H9 (cell line): Measurements from ENCODE around the gene KAT2B. TPM values are rescaled to one million over a fixed set of nuclear protein-coding genes. Genes with fewer than 3 reads are reported as not detected.

ENCODE experiments used
- DNase-seq: peaks from one replicate; pipeline ENCODE4 v3.0.0-alpha.2; 2017
- H2AFZ ChIP-seq: one replicate; pipeline ENCODE4 v1.6.1; 2013; ENCODE audit warnings: mild to moderate bottlenecking, low read length, control low read depth, moderate library complexity
- H2AK5ac ChIP-seq: 2 replicates; pipeline ENCODE4 v1.6.1; 2013; ENCODE audit warnings: low read length, control low read depth, mixed read lengths; ENCODE audit not compliant: insufficient read length
- H2BK120ac ChIP-seq: one replicate; pipeline ENCODE4 v1.6.1; 2013; ENCODE audit warnings: low read depth, mild to moderate bottlenecking, low read length, control low read depth, inconsistent platforms; ENCODE audit not compliant: poor library complexity, severe bottlenecking
- H2BK12ac ChIP-seq: 2 replicates; pipeline ENCODE4 v1.6.1; 2013; ENCODE audit warnings: low read length, control low read depth, mixed read lengths, low read depth; ENCODE audit not compliant: insufficient read length
- H2BK15ac ChIP-seq: 2 replicates; pipeline ENCODE4 v1.6.1; 2013; ENCODE audit warnings: low read depth, low read length, control low read depth
- H2BK20ac ChIP-seq: one replicate; pipeline ENCODE4 v1.6.1; 2013; ENCODE audit warnings: low read depth, mild to moderate bottlenecking, low read length, control low read depth, inconsistent platforms; ENCODE audit not compliant: poor library complexity, severe bottlenecking
- H2BK5ac ChIP-seq: 2 replicates; pipeline ENCODE4 v1.6.1; 2013; ENCODE audit warnings: low read length, control low read depth, mixed read lengths; ENCODE audit not compliant: insufficient read length
- H3K14ac ChIP-seq: 2 replicates; pipeline ENCODE4 v1.6.1; 2013; ENCODE audit warnings: low read length, control low read depth; ENCODE audit not compliant: insufficient read depth
- H3K18ac ChIP-seq: 2 replicates; pipeline ENCODE4 v1.6.1; 2013; ENCODE audit warnings: low read depth, mild to moderate bottlenecking, mixed read lengths, low read length, control low read depth; ENCODE audit not compliant: insufficient read length
- H3K23ac ChIP-seq: 2 replicates; pipeline ENCODE4 v1.6.1; 2013; ENCODE audit warnings: low read length, control low read depth, mixed read lengths, low read depth; ENCODE audit not compliant: insufficient read length
- H3K23me2 ChIP-seq: 2 replicates; pipeline ENCODE4 v1.6.1; 2013; ENCODE audit warnings: low read depth, mild to moderate bottlenecking, mixed read lengths, low read length, control low read depth; ENCODE audit not compliant: insufficient read length, poor library complexity, severe bottlenecking
- H3K27ac ChIP-seq: 2 replicates; pipeline ENCODE4 v1.5.1; 2013; ENCODE audit warnings: low read length, control low read depth, mixed read lengths, low read depth; ENCODE audit not compliant: insufficient read length
- H3K27me3 ChIP-seq: 2 replicates; pipeline ENCODE4 v1.6.1; 2013; ENCODE audit warnings: low read length, control low read depth, inconsistent platforms; ENCODE audit not compliant: insufficient read depth
- H3K4ac ChIP-seq: 2 replicates; pipeline ENCODE4 v1.6.1; 2013; ENCODE audit warnings: low read depth, mild to moderate bottlenecking, control low read depth, inconsistent platforms, low read length, moderate library complexity
- H3K4me1 ChIP-seq: 2 replicates; pipeline ENCODE4 v1.6.1; 2013; ENCODE audit warnings: low read length, control low read depth, inconsistent platforms; ENCODE audit not compliant: insufficient read depth
- H3K4me2 ChIP-seq: 2 replicates; pipeline ENCODE4 v1.6.1; 2013; ENCODE audit warnings: low read length, control low read depth, mixed read lengths; ENCODE audit not compliant: insufficient read length, insufficient read depth
- H3K56ac ChIP-seq: 2 replicates; pipeline ENCODE4 v1.6.1; 2013; ENCODE audit warnings: low read depth, mild to moderate bottlenecking, mixed read lengths, low read length, control low read depth; ENCODE audit not compliant: insufficient read length
- H3K79me1 ChIP-seq: 2 replicates; pipeline ENCODE4 v1.6.1; 2013; ENCODE audit warnings: low read depth, mild to moderate bottlenecking, moderate library complexity, low read length, control low read depth, inconsistent platforms; ENCODE audit not compliant: insufficient read depth, poor library complexity, severe bottlenecking
- H3K79me2 ChIP-seq: 2 replicates; pipeline ENCODE4 v1.6.1; 2013; ENCODE audit warnings: low read length, control low read depth, inconsistent platforms; ENCODE audit not compliant: insufficient read depth
- H3K9ac ChIP-seq: 2 replicates; pipeline ENCODE4 v1.6.1; 2013; ENCODE audit warnings: low read length, control low read depth, mixed read lengths; ENCODE audit not compliant: insufficient read length; ENCODE audit errors: extremely low read depth
- H3K9me3 ChIP-seq: one replicate; pipeline ENCODE4 v1.6.1; 2013; ENCODE audit warnings: low read depth, low read length, inconsistent platforms; ENCODE audit not compliant: control insufficient read depth
- H3T11ph ChIP-seq: one replicate; pipeline ENCODE4 v1.6.1; 2013; ENCODE audit warnings: mild to moderate bottlenecking, low read length, control low read depth, inconsistent platforms
- H4K20me1 ChIP-seq: one replicate; pipeline ENCODE4 v1.6.1; 2013; ENCODE audit not compliant: control insufficient read depth, insufficient read length, insufficient read depth
- H4K5ac ChIP-seq: 2 replicates; pipeline ENCODE4 v1.6.1; 2013; ENCODE audit warnings: low read depth, mild to moderate bottlenecking, mixed read lengths, low read length, control low read depth; ENCODE audit not compliant: insufficient read length
- H4K8ac ChIP-seq: replicated peaks from 2 replicates; pipeline ENCODE4 v1.6.1; 2013; ENCODE audit warnings: low read length, control low read depth, mixed read lengths, low read depth; ENCODE audit not compliant: insufficient read length
- H4K91ac ChIP-seq: 2 replicates; pipeline ENCODE4 v1.6.1; 2013; ENCODE audit warnings: low read depth, mild to moderate bottlenecking, moderate library complexity, mixed read lengths, low read length, control low read depth; ENCODE audit not compliant: insufficient read length
- H3K27ac Mint-ChIP-seq, 3 experiments: 2 replicates in 2 of 3; 3 replicates in 1 of 3; pipeline ENCODE4 v1.8.0; 2020 to 2021; ENCODE audit warnings: mixed read lengths in 3 of 3, mild to moderate bottlenecking in 1 of 3, moderate library complexity in 1 of 3
- H3K27me3 Mint-ChIP-seq: 2 replicates; pipeline ENCODE4 v1.8.0; 2021; ENCODE audit warnings: low read depth, mild to moderate bottlenecking, moderate library complexity, mixed read lengths
- H3K36me3 Mint-ChIP-seq, 3 experiments: 2 replicates in 2 of 3; 3 replicates in 1 of 3; pipeline ENCODE4 v1.8.0; 2020 to 2021; ENCODE audit warnings: low read depth in 3 of 3, mixed read lengths in 3 of 3; ENCODE audit not compliant: insufficient read depth in 1 of 3
- H3K4me1 Mint-ChIP-seq, 2 experiments: 2 replicates each; pipeline ENCODE4 v1.8.0; 2020; ENCODE audit warnings: mixed read lengths in 2 of 2
- H3K4me3 Mint-ChIP-seq, 2 experiments: 2 replicates in 1 of 2; 3 replicates in 1 of 2; pipeline ENCODE4 v1.8.0; 2020 to 2021; ENCODE audit warnings: mild to moderate bottlenecking in 2 of 2, mixed read lengths in 2 of 2, moderate library complexity in 1 of 2
- H3K9me3 Mint-ChIP-seq, 2 experiments: 2 replicates in 1 of 2; 3 replicates in 1 of 2; pipeline ENCODE4 v1.8.0; 2020; ENCODE audit warnings: mild to moderate bottlenecking in 2 of 2, mixed read lengths in 2 of 2, moderate library complexity in 1 of 2
- CTCF ChIP-seq: fragments of 200-600 bp; sonication (generic); conservative IDR thresholded peaks from 3 replicates; pipeline ENCODE4 v1.8.0; 2021; ENCODE audit warnings: antibody characterized with exemption, mild to moderate bottlenecking
- WGBS: extraction: QIAGEN DNeasy Blood & Tissue Kit; methylation state at CpG from one replicate; pipeline ENCODE4 v1.1.7; 2013; ENCODE audit warnings: missing lambda C conversion rate, low lambda C conversion rate, mixed read lengths; ENCODE audit not compliant: insufficient read length; ENCODE audit errors: extremely low coverage; 5-methylcytosine and 5-hydroxymethylcytosine counted together
- total RNA-seq: library from RNA; stranded (reverse); gene quantifications from 2 replicates; pipeline ENCODE4 v1.2.1, GENCODE V29; 2021

KAT2B gene
- total RNA-seq, 1 experiment from 2014 or later = 6.3 TPM

- Histone ChIP-seq H3K18ac (no peak overlapping the region), H2BK15ac (no peak overlapping the region), H3K4ac (no peak overlapping the region), H3K4me2 (no peak overlapping the region), H3K23ac (no peak overlapping the region), H3K23me2 (no peaks in the 10 kb centered on the region), H3K27me3 (no peaks in the 10 kb centered on the region), H3K9ac (no peak overlapping the region), H4K20me1 (no peaks in the 10 kb centered on the region), H3K79me2 (no peaks in the 10 kb centered on the region), H3K14ac (no peak overlapping the region), H3K27ac (no peak overlapping the region), H4K5ac (no peak overlapping the region), H2BK5ac (no peak overlapping the region), H2BK20ac (no peak overlapping the region), H2AFZ (no peak overlapping the region), H4K8ac (no peak overlapping the region), H2AK5ac (no peak overlapping the region), H4K91ac (no peak overlapping the region), H3K56ac (no peak overlapping the region), H2BK120ac (no peak overlapping the region), H3T11ph (no peak overlapping the region), H3K9me3 (no peaks in the 10 kb centered on the region), H3K4me1 (no peaks in the 10 kb centered on the region; the same call in 1 of the 2 replicates), H3K79me1 (no peaks in the 10 kb centered on the region), H2BK12ac (no peak overlapping the region)
- peaks cover 50 to 58% of the 10 kb centered on the region in 2 experiments for H3K4me1 Mint-ChIP-seq
- no peaks in the 10 kb centered on the region; a peak in 1 of 7 replicates for H3K36me3 Mint-ChIP-seq
- H3K27me3 Mint-ChIP-seq = peaks cover 9% of the 10 kb centered on the region
- no peak overlapping the region for H3K4me3 Mint-ChIP-seq
- no peak for DNase-seq
- H3K27ac Mint-ChIP-seq = peak overlapping the region in 1 of 3 experiments; percentile 85; a peak in 2 of 7 replicates
- H3K9me3 Mint-ChIP-seq = no peaks in the 10 kb centered on the region
- TF ChIP-seq CTCF = no peak
- WGBS = no CpG with 5 or more reads among the region's 4 CpGs
These were observed 33.4 kb downstream of the KAT2B start for GRCh38 chr3:20073683-20074082.
